GM12891 (cell line): Measurements from ENCODE around the gene DIS3L2.
"Not testable (repeated sequence)": the region's sequence is repeated elsewhere in the genome, so short reads cannot be mapped to it uniquely, and the experiment has no call there.

Experiments used
- DNase-seq: peaks from one replicate; pipeline ENCODE4 v3.0.0; 2011; ENCODE audit warnings: low spot score; ENCODE audit not compliant: insufficient read length
- FAIRE-seq: peaks from 2 replicates; lab custom pipeline; 2011; peaks lifted over from hg19 to GRCh38; lab: Jason Lieb, UNC
- PAX5 ChIP-seq: IDR thresholded peaks from 2 replicates; pipeline ENCODE4 v1.6.1; 2011; ENCODE audit warnings: low read length, moderate library complexity, mild to moderate bottlenecking; ENCODE audit not compliant: insufficient read depth, severe bottlenecking
- POLR2A ChIP-seq: IDR thresholded peaks from 2 replicates; pipeline ENCODE4 v1.6.1; 2011; ENCODE audit warnings: low read depth, low read length, control low read depth
- POLR2AphosphoS5 ChIP-seq: IDR thresholded peaks from 2 replicates; pipeline ENCODE4 v1.6.1; 2011; ENCODE audit warnings: low read depth, low read length, control low read depth
- POU2F2 ChIP-seq: IDR thresholded peaks from 2 replicates; pipeline ENCODE4 v1.6.1; 2011; ENCODE audit warnings: low read depth, mild to moderate bottlenecking, control low read depth, low read length, moderate library complexity
- SPI1 ChIP-seq: IDR thresholded peaks from 2 replicates; pipeline ENCODE4 v1.6.1; 2011; ENCODE audit warnings: low read depth, low read length, control low read depth
- TAF1 ChIP-seq: IDR thresholded peaks from 2 replicates; pipeline ENCODE4 v1.6.1; 2011; ENCODE audit warnings: low read depth, low read length, control low read depth

The DIS3L2 gene

GRCh38 chr2:232102380-232102779, 140.9 kb downstream of the DIS3L2 start:
- FAIRE-seq = no peak
- TF ChIP-seq POLR2A = no peak
- no peak for TF ChIP-seq PAX5
- TF ChIP-seq POLR2AphosphoS5 = no peak
- TF ChIP-seq SPI1 = peak; percentile 56
- no peak for TF ChIP-seq POU2F2
- no peak for TF ChIP-seq TAF1
- DNase-seq = no peak

GRCh38 chr2:232103140-232103737, 141.7 kb downstream of the DIS3L2 start:
- no peak for FAIRE-seq

GRCh38 chr2:232104076-232104646, 142.6 kb downstream of the DIS3L2 start:
- TF ChIP-seq PAX5 = no peak
- no peak for TF ChIP-seq POU2F2
- TF ChIP-seq POLR2AphosphoS5 = no peak
- TF ChIP-seq SPI1 = no peak
- no peak for TF ChIP-seq POLR2A
- no peak for TF ChIP-seq TAF1
- FAIRE-seq (no peak), DNase-seq (no peak)

More at GRCh38 chr2:232103140-232103737, 141.7 kb downstream of the DIS3L2 start:
- no peak for DNase-seq
- TF ChIP-seq POU2F2 (no peak), PAX5 (no peak), POLR2A (no peak), POLR2AphosphoS5 (no peak), SPI1 (no peak), TAF1 (no peak)

GRCh38 chr2:232111551-232111950, 150.0 kb downstream of the DIS3L2 start:
- FAIRE-seq (no peak), DNase-seq (no peak)
- TF ChIP-seq PAX5 (no peak), POLR2A (no peak), SPI1 (no peak), POLR2AphosphoS5 (no peak), POU2F2 (no peak), TAF1 (no peak)

GRCh38 chr2:232113821-232114220, 152.3 kb downstream of the DIS3L2 start:
- DNase-seq = no peak
- FAIRE-seq = no peak
- TF ChIP-seq POU2F2 = no peak
- TF ChIP-seq PAX5 = no peak
- no peak for TF ChIP-seq TAF1
- TF ChIP-seq SPI1 = no peak
- no peak for TF ChIP-seq POLR2A
- no peak for TF ChIP-seq POLR2AphosphoS5

- not testable (repeated sequence) for DNase-seq, FAIRE-seq
Observed at GRCh38 chr2:232115728-232116361, 154.3 kb downstream of the DIS3L2 start.

GRCh38 chr2:232116852-232117251, 155.3 kb downstream of the DIS3L2 start:
- TF ChIP-seq POLR2AphosphoS5 = no peak
- no peak for FAIRE-seq
- no peak for DNase-seq

GRCh38 chr2:232117413-232117812, 155.9 kb downstream of the DIS3L2 start:
- TF ChIP-seq POLR2A (no peak), TAF1 (no peak), SPI1 (no peak), POU2F2 (no peak), POLR2AphosphoS5 (no peak), PAX5 (no peak)
- DNase-seq = no peak

GRCh38 chr2:232120911-232121310, 159.4 kb downstream of the DIS3L2 start:
- TF ChIP-seq PAX5 (no peak), TAF1 (no peak), SPI1 (no peak), POLR2AphosphoS5 (no peak), POLR2A (no peak), POU2F2 (no peak)
- no peak for FAIRE-seq
- DNase-seq = no peak

More at GRCh38 chr2:232117413-232117812, 155.9 kb downstream of the DIS3L2 start:
- FAIRE-seq = no peak

- no peak for FAIRE-seq
- no peak for DNase-seq
- TF ChIP-seq POU2F2 = no peak
- no peak for TF ChIP-seq POLR2AphosphoS5
- no peak for TF ChIP-seq TAF1
- TF ChIP-seq SPI1 = no peak
- no peak for TF ChIP-seq POLR2A
- no peak for TF ChIP-seq PAX5
Observed at GRCh38 chr2:232124309-232124708, 162.8 kb downstream of the DIS3L2 start.
